ENCODE results near the gene MON1A.
A peak's percentile ranks its signal among the peaks of the same experiment; 100 is the strongest.

MON1A gene

DNA sequence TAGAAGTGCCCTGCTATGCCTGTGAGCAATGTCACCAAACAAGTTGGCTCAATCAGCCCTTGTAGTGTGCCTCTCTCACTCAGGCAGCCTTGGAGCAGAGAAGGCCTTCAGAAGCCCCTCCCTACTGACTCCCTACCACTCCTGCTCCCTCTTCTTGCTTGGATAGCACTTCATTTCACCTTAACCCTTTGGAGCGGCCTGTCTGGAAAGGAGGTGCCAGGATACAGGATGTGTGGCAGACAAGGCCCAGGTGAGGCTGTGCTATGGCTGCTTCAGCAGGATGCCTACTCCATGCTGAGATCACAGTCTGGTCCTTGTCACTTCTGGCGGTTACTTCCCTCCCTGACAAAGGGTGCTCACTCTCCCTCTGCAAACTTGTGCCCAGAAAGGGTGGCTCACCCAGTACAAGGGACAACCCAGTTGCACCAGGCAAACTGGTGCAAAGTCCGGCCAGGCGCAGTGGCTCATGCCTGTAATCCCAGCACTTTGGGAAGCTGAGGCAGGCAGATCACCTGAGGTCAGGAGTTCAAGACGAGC, 1.1 kb downstream of the MON1A start:
- Histone ChIP-seq H3K4me1 (ENCODE audit: low read length) (peaks cover 12% of the 10 kb centered on the region), H4K20me1 (ENCODE audit: insufficient read depth, low read length) (no peaks in the 10 kb centered on the region), H3K79me2 (ENCODE audit: low read length) (peaks cover 5% of the 10 kb centered on the region; the same call in 1 of the 2 replicates), H3K27me3 (ENCODE audit: low read depth, low read length) (no peaks in the 10 kb centered on the region), H3K36me3 (replicated peaks; ENCODE audit: low read depth, low read length) (no peaks in the 10 kb centered on the region), H3K9me3 (ENCODE audit: insufficient read depth, low read length) (no peaks in the 10 kb centered on the region), H3K4me3 (ENCODE audit: low read length) (peak overlapping the region; percentile 86), H3K9ac (ENCODE audit: low read length) (no peak overlapping the region), H3K4me2 (ENCODE audit: low read length) (peak overlapping the region; percentile 72), H3K27ac (ENCODE audit: low read length) (no peak overlapping the region), H2AFZ (ENCODE audit: low read depth, low read length) (no peak overlapping the region)
- TF ChIP-seq EZH2phosphoT487 (IDR thresholded peaks at IDR 0.05; ENCODE audit: low read depth) = no peak
- TF ChIP-seq, protein P1, sequence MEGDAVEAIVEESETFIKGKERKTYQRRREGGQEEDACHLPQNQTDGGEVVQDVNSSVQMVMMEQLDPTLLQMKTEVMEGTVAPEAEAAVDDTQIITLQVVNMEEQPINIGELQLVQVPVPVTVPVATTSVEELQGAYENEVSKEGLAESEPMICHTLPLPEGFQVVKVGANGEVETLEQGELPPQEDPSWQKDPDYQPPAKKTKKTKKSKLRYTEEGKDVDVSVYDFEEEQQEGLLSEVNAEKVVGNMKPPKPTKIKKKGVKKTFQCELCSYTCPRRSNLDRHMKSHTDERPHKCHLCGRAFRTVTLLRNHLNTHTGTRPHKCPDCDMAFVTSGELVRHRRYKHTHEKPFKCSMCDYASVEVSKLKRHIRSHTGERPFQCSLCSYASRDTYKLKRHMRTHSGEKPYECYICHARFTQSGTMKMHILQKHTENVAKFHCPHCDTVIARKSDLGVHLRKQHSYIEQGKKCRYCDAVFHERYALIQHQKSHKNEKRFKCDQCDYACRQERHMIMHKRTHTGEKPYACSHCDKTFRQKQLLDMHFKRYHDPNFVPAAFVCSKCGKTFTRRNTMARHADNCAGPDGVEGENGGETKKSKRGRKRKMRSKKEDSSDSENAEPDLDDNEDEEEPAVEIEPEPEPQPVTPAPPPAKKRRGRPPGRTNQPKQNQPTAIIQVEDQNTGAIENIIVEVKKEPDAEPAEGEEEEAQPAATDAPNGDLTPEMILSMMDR (IDR thresholded peaks at IDR 0.05; ENCODE audit: low read depth, low read length) = no peak

DNA sequence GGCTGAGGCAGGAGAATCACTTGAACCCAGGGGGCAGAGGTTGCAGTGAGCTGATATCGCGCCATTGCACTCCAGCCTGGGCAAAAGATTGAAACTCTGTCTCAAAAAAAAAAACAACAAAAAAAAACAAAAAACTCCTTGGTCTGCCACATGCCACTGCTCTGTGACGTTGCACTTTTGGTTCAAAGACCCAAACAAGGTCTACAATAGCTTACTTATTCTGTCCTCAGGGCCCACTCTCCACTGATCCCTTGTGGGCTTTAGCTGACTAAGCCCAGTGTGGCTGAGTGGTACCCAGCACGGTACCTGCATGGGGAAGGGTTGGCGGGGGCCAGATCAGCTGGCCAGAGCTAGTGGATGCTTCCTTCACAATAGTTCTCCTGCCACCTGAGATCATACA, 1.8 kb downstream of the MON1A start:
- H3K79me2 ChIP-seq (ENCODE audit: low read length) = peaks cover 5% of the 10 kb centered on the region; the same call in 1 of the 2 replicates
- H3K9ac ChIP-seq (ENCODE audit: low read length) = no peak overlapping the region
- no peak overlapping the region for H3K4me2 ChIP-seq (ENCODE audit: low read length)
- H3K4me1 ChIP-seq (ENCODE audit: low read length) = peaks cover 12% of the 10 kb centered on the region
- no peaks in the 10 kb centered on the region for H4K20me1 ChIP-seq (ENCODE audit: insufficient read depth, low read length)
- H3K27me3 ChIP-seq (ENCODE audit: low read depth, low read length) = no peaks in the 10 kb centered on the region
- H3K9me3 ChIP-seq (ENCODE audit: insufficient read depth, low read length) = no peaks in the 10 kb centered on the region
- no peak overlapping the region for H2AFZ ChIP-seq (ENCODE audit: low read depth, low read length)
- H3K4me3 ChIP-seq (ENCODE audit: low read length) = no peak overlapping the region
- TF ChIP-seq, protein P1 (IDR thresholded peaks at IDR 0.05; ENCODE audit: low read depth, low read length) = no peak
- TF ChIP-seq EZH2phosphoT487 (IDR thresholded peaks at IDR 0.05; ENCODE audit: low read depth) = no peak
- H3K27ac ChIP-seq (ENCODE audit: low read length) = no peak overlapping the region
- no peaks in the 10 kb centered on the region for H3K36me3 ChIP-seq (replicated peaks; ENCODE audit: low read depth, low read length)

DNA sequence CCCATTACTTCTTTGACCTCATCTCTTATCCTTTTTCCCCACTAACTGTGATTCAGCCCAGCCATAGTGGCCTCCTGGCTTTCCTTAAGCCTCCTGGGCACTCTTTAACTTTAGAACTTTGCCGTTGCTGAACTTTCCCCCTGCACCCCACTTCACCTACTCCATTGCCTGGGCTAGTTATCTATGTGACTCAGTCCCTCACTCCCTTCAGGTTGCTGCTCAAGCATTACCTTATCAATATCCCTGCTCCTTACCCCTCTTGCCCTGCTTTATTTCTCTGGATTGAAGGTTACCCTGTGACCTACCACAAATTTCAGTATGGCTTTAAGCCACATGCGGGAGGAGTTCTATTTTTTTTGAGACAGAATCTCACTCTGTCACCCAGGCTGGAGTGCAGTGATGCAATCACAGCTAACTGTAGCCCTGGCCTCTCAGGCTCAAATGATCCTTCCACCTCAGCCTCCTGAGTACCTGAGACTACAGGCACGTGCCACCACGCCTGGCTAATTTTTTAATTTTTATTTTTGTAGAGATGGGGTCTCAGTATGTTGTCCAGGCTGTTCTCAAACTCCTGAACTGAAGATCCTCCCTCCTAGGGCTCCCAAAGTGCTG, 3.4 kb downstream of the MON1A start:
- Histone ChIP-seq H3K79me2 (ENCODE audit: low read length) (peaks cover 5% of the 10 kb centered on the region; the same call in 1 of the 2 replicates), H3K27me3 (ENCODE audit: low read depth, low read length) (no peaks in the 10 kb centered on the region), H3K27ac (ENCODE audit: low read length) (no peak overlapping the region), H3K4me1 (ENCODE audit: low read length) (peaks cover 12% of the 10 kb centered on the region), H3K9me3 (ENCODE audit: insufficient read depth, low read length) (no peaks in the 10 kb centered on the region), H3K36me3 (replicated peaks; ENCODE audit: low read depth, low read length) (no peaks in the 10 kb centered on the region), H3K9ac (ENCODE audit: low read length) (no peak overlapping the region), H3K4me3 (ENCODE audit: low read length) (no peak overlapping the region), H2AFZ (ENCODE audit: low read depth, low read length) (no peak overlapping the region), H4K20me1 (ENCODE audit: insufficient read depth, low read length) (no peaks in the 10 kb centered on the region), H3K4me2 (ENCODE audit: low read length) (no peak overlapping the region)
- TF ChIP-seq, protein P1 (IDR thresholded peaks at IDR 0.05; ENCODE audit: low read depth, low read length) = no peak
- no peak for TF ChIP-seq EZH2phosphoT487 (IDR thresholded peaks at IDR 0.05; ENCODE audit: low read depth)

DNA sequence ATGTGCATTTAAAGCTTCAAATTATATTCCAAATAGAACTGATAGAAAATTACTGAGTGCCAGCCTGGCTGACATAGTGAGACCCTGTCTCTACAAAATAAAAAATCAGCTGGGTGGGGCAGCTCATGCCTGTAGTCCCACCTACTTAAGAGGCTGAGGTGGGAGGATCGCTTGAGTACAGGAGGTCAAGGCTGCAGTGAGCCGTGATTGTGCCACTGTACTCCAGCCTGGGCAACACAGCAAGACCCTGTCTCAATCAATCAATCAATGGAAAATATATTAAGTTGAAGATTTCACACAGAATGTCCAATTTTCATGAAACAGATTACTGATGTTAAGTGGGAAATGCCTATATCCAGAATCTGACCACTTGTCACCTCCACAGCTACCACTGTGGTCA, 4.1 kb downstream of the MON1A start:
- no peaks in the 10 kb centered on the region for H3K27me3 ChIP-seq (ENCODE audit: low read depth, low read length)
- H3K4me2 ChIP-seq (ENCODE audit: low read length) = no peak overlapping the region
- H3K4me3 ChIP-seq (ENCODE audit: low read length) = no peak overlapping the region
- H3K27ac ChIP-seq (ENCODE audit: low read length) = no peak overlapping the region
- no peak overlapping the region for H3K9ac ChIP-seq (ENCODE audit: low read length)
- TF ChIP-seq, protein P1 (IDR thresholded peaks at IDR 0.05; ENCODE audit: low read depth, low read length) = no peak
- no peak for TF ChIP-seq EZH2phosphoT487 (IDR thresholded peaks at IDR 0.05; ENCODE audit: low read depth)
- no peaks in the 10 kb centered on the region for H3K36me3 ChIP-seq (replicated peaks; ENCODE audit: low read depth, low read length)
- no peaks in the 10 kb centered on the region for H4K20me1 ChIP-seq (ENCODE audit: insufficient read depth, low read length)
- peaks cover 6% of the 10 kb centered on the region for H3K4me1 ChIP-seq (ENCODE audit: low read length)
- H2AFZ ChIP-seq (ENCODE audit: low read depth, low read length) = no peak overlapping the region
- no peaks in the 10 kb centered on the region for H3K9me3 ChIP-seq (ENCODE audit: insufficient read depth, low read length)
- H3K79me2 ChIP-seq (ENCODE audit: low read length) = peaks cover 5% of the 10 kb centered on the region; the same call in 1 of the 2 replicates
